HEK293 (cell line): ENCODE measurements around the gene NECAB3.

Experiments
- EGR2 ChIP-seq: fragments of 450-650 bp; formaldehyde crosslinking; IDR thresholded peaks from 2 replicates; pipeline ENCODE4 v1.5.1; 2016; ENCODE audit warnings: low read depth, missing biosample characterization, missing genetic modification characterization
- PBX3 ChIP-seq: sonication (generic); formaldehyde crosslinking; IDR thresholded peaks from 2 replicates; pipeline ENCODE4 v1.8.1; 2022; ENCODE audit warnings: mild to moderate bottlenecking, moderate library complexity, missing genetic modification reagents
- ZBTB6 ChIP-seq: fragments of 450-650 bp; formaldehyde crosslinking; IDR thresholded peaks from 2 replicates; pipeline ENCODE4 v1.5.1; 2017; ENCODE audit warnings: missing biosample characterization, missing genetic modification characterization
- ZBTB8A ChIP-seq: fragments of 450-650 bp; formaldehyde crosslinking; IDR thresholded peaks from 2 replicates; pipeline ENCODE4 v1.5.1; 2016; ENCODE audit warnings: missing biosample characterization, missing genetic modification characterization
- ZNF10 ChIP-seq: fragments of 450-650 bp; formaldehyde crosslinking; IDR thresholded peaks from 2 replicates; pipeline ENCODE4 v1.5.1; 2017; ENCODE audit warnings: missing biosample characterization, missing genetic modification characterization
- ZNF146 ChIP-seq: fragments of 450-650 bp; formaldehyde crosslinking; IDR thresholded peaks from 2 replicates; pipeline ENCODE4 v1.5.1; 2016; ENCODE audit warnings: missing biosample characterization, missing genetic modification characterization
- ZNF155 ChIP-seq: fragments of 450-650 bp; formaldehyde crosslinking; IDR thresholded peaks from 2 replicates; pipeline ENCODE4 v1.5.1; 2016; ENCODE audit warnings: missing biosample characterization, missing genetic modification characterization
- ZNF302 ChIP-seq: fragments of 450-650 bp; formaldehyde crosslinking; IDR thresholded peaks from 2 replicates; pipeline ENCODE4 v1.5.1; 2016; ENCODE audit warnings: missing biosample characterization, missing genetic modification characterization, low read depth
- ZNF335 ChIP-seq: fragments of 450-650 bp; formaldehyde crosslinking; conservative IDR thresholded peaks from 2 replicates; pipeline ENCODE4 v1.5.1; 2016; ENCODE audit warnings: missing biosample characterization, missing genetic modification characterization
- ZNF549 ChIP-seq: fragments of 450-650 bp; IDR thresholded peaks from 2 replicates; pipeline ENCODE4 v1.5.1; 2018; ENCODE audit warnings: missing biosample characterization, missing genetic modification characterization, mild to moderate bottlenecking, inconsistent platforms, moderate library complexity
- ZNF580 ChIP-seq: fragments of 450-650 bp; formaldehyde crosslinking; IDR thresholded peaks from 2 replicates; pipeline ENCODE4 v1.5.1; 2016; ENCODE audit warnings: missing biosample characterization, missing genetic modification characterization
- ZNF843 ChIP-seq: fragments of 450-650 bp; formaldehyde crosslinking; IDR thresholded peaks from 2 replicates; pipeline ENCODE4 v1.5.1; 2016; ENCODE audit warnings: missing biosample characterization, missing genetic modification characterization
- TF ChIP-seq, protein P1 (sequence below): fragments of 450-650 bp; formaldehyde crosslinking; IDR thresholded peaks from 2 replicates; pipeline ENCODE4 v1.5.1; 2016; ENCODE audit warnings: missing biosample characterization, missing genetic modification characterization
- TF ChIP-seq, protein P2 (sequence below): fragments of 450-650 bp; formaldehyde crosslinking; IDR thresholded peaks from 2 replicates; pipeline ENCODE4 v1.5.1; 2016; ENCODE audit warnings: missing biosample characterization, missing genetic modification characterization

DNA sequence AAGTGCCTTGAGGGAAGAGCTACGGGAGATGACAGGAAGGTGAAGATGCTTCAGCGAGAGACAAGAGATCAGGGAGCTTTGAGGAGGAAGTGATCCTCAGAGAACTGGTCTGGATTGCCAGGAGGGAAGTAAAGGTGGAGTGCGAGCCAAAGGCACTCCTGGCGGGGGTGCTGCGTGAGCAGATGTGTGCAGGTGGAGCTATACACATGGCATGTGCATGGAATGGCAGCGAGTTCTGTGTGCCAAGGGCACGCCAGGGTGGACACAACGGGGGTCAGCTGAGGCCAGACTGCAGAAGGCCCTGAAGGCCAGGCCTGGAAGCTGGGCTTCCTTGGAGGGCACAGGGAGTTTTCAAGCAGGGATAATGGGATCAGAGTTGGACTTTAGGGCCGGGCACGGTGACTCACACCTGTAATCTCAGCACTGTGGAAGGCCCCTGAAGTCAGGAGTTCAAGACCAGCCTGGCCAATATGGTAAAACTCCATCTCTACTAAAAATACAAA lies 39.7 kb upstream of the NECAB3 start:
- TF ChIP-seq, protein P1, sequence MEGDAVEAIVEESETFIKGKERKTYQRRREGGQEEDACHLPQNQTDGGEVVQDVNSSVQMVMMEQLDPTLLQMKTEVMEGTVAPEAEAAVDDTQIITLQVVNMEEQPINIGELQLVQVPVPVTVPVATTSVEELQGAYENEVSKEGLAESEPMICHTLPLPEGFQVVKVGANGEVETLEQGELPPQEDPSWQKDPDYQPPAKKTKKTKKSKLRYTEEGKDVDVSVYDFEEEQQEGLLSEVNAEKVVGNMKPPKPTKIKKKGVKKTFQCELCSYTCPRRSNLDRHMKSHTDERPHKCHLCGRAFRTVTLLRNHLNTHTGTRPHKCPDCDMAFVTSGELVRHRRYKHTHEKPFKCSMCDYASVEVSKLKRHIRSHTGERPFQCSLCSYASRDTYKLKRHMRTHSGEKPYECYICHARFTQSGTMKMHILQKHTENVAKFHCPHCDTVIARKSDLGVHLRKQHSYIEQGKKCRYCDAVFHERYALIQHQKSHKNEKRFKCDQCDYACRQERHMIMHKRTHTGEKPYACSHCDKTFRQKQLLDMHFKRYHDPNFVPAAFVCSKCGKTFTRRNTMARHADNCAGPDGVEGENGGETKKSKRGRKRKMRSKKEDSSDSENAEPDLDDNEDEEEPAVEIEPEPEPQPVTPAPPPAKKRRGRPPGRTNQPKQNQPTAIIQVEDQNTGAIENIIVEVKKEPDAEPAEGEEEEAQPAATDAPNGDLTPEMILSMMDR (tag by site-specific recombination), result no peak
- TF ChIP-seq, protein P2, sequence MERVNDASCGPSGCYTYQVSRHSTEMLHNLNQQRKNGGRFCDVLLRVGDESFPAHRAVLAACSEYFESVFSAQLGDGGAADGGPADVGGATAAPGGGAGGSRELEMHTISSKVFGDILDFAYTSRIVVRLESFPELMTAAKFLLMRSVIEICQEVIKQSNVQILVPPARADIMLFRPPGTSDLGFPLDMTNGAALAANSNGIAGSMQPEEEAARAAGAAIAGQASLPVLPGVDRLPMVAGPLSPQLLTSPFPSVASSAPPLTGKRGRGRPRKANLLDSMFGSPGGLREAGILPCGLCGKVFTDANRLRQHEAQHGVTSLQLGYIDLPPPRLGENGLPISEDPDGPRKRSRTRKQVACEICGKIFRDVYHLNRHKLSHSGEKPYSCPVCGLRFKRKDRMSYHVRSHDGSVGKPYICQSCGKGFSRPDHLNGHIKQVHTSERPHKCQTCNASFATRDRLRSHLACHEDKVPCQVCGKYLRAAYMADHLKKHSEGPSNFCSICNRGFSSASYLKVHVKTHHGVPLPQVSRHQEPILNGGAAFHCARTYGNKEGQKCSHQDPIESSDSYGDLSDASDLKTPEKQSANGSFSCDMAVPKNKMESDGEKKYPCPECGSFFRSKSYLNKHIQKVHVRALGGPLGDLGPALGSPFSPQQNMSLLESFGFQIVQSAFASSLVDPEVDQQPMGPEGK (tag by site-specific recombination), result no peak
- no peak for TF ChIP-seq ZBTB6 (tag by site-specific recombination)
- no peak for TF ChIP-seq EGR2 (tag by site-specific recombination)
- TF ChIP-seq PBX3 (CRISPR knock-in tag), result no peak
- no peak for TF ChIP-seq ZNF155
- TF ChIP-seq ZNF146 (tag by site-specific recombination), result no peak
- no peak for TF ChIP-seq ZNF843 (tag by site-specific recombination)
- no peak for TF ChIP-seq ZNF10 (tag by site-specific recombination)
- TF ChIP-seq ZBTB8A, result no peak
- no peak for TF ChIP-seq ZNF335 (tag by site-specific recombination)
- TF ChIP-seq ZNF580 (tag by site-specific recombination), result no peak
- no peak for TF ChIP-seq ZNF302
- TF ChIP-seq ZNF549 (tag by site-specific recombination), result no peak
